LNCAP (cell line): ENCODE results near the gene CLPTM1.

Source experiments
- CTCF ChIP-seq: fragments of 450-650 bp; IDR thresholded peaks from 2 replicates; pipeline ENCODE4 v1.5.1; 2017; ENCODE audit warnings: mild to moderate bottlenecking

Gene CLPTM1

GRCh38 chr19:45008552-45008951 is 53.4 kb downstream of the CLPTM1 start:
- TF ChIP-seq CTCF = no peak

DNA sequence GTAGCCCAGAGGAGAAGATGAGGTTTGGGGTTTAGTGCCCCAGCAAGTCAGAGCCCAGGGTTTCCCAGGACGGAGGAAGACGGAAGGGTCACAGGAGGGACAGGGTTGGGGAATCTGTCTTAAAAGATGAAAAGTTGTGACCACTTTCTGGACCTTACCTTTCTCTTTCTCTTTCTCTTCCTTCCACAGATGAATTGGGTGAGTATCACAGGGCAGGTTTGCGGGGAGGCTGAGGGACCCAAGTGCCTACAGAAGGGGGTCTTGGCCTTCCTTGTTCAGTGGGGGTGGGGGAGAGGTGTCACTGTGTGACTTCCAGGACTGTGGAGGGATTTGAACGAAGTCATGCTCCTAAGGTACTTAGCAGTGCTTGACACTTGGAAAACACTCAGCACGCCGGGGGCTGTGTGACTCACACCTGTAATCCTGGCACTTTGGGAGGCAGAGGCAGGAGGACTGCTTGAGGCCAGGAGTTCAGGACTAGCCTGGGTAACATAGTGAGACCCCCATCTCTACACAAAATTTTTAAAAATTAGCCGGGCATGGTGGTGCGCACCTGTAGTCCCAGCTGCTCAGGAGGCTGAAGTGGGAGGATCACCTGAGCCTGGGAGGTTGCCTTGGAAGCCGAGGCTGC is 54.6 kb downstream of the CLPTM1 start:
- no peak for TF ChIP-seq CTCF

DNA sequence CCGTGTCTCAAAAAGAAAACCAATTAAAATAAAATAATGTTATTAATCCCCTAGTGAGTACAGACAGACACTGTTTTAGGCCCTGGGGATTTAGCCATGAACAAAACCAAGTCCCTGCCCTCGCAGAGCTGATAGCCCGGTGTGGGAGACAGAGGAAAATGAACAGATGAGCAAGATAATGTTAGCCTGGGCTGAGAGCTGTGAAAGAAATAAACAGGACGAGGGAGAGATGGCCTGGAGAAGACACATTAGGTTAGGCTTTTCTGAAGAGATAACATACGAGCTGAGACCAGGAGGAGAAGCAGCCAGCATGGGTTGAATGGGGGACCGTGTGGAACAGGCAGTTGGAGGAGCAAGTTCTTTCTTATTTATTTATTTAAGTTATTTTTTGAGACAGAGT is 55.1 kb downstream of the CLPTM1 start:
- no peak for TF ChIP-seq CTCF

DNA sequence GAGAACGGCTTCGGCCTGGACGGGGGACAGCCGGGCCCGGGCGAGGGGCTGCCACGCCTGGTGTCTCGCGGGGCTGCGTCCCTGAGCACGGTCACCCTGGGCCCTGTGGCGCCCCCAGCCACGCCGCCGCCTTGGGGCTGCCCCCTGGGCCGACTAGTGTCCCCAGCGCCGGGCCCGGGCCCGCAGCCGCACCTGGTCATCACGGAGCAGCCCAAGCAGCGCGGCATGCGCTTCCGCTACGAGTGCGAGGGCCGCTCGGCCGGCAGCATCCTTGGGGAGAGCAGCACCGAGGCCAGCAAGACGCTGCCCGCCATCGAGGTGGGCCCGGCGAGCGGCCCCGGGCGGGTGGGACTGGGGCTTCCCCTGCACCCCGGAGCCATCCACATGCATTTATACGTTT is 56.8 kb downstream of the CLPTM1 start:
- TF ChIP-seq CTCF = no peak

- TF ChIP-seq CTCF = peak; percentile 55
These were observed 61.5 kb downstream of the CLPTM1 start for GRCh38 chr19:45016388-45017314.

- TF ChIP-seq CTCF = no peak
These were observed 64.0 kb downstream of the CLPTM1 start for GRCh38 chr19:45019187-45019586.

GRCh38 chr19:45020071-45020470 is 64.9 kb downstream of the CLPTM1 start:
- no peak for TF ChIP-seq CTCF
